Measurements from ENCODE around the gene SLIT3. TPM values are rescaled to one million over a fixed set of nuclear protein-coding genes. Genes with fewer than 3 reads are reported as not detected.

SLIT3 gene
- total RNA-seq, 2 donors from 2014 or later, result 6.6 to 6.7 TPM

- no peaks in the 10 kb centered on the region for H3K36me3 ChIP-seq (replicated peaks in 1 of 2; ENCODE audit: insufficient read depth in 1 of 2, low read depth in 2 of 2)
- no peaks in the 10 kb centered on the region for H3K4me1 ChIP-seq
- H3K9me3 ChIP-seq, result no peaks in the 10 kb centered on the region
- no peaks in the 10 kb centered on the region for H3K27me3 ChIP-seq
- DNase-seq, result no peak
- TF ChIP-seq POLR2A (IDR thresholded peaks at IDR 0.05) (no peak), CTCF (IDR thresholded peaks at IDR 0.05) (no peak)
- WGBS, 2 donors, result 72 to 81% methylated on average over 3 to 4 of the region's 4 CpGs
- no peak overlapping the region for H3K4me3 ChIP-seq
- H3K27ac ChIP-seq, result no peak overlapping the region
- ATAC-seq, result no peak
- intact Hi-C loops (cut with DNase I), result no loop called here
These were observed 609.0 kb downstream of the SLIT3 start for GRCh38 chr5:168691891-168692290.

DNA sequence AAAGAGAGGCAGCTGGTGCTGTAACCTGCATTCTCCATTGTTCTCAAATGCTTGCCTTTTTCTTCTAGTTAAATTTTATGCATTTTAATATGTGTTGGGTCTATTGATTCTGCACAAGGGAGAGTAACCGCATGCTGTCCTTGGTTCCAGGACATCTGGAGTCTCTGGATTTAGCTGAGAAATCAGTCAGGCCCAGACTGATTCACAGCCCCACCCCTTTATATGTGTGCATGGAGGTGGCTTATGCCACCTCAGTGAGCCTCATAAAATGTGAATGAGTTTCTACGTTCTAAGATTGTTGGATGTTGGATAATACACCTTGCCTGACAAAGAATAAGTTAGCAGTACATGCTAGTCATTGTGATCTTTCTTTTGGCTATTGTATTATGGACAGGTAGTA, 611.7 kb downstream of the SLIT3 start:
- no peak for TF ChIP-seq POLR2A (IDR thresholded peaks at IDR 0.05)
- no peak for TF ChIP-seq CTCF (IDR thresholded peaks at IDR 0.05)
- H3K27ac ChIP-seq, result no peak overlapping the region
- H3K4me3 ChIP-seq, result no peak overlapping the region
- ATAC-seq, result no peak
- H3K4me1 ChIP-seq, result no peaks in the 10 kb centered on the region
- no peaks in the 10 kb centered on the region for H3K27me3 ChIP-seq
- intact Hi-C loops (cut with DNase I), result no loop called here
- 63 to 64% methylated on average over 2 of the region's 2 CpGs for WGBS, 2 donors
- H3K9me3 ChIP-seq, result no peaks in the 10 kb centered on the region
- DNase-seq, result no peak
- no peaks in the 10 kb centered on the region for H3K36me3 ChIP-seq (replicated peaks in 1 of 2; ENCODE audit: insufficient read depth in 1 of 2, low read depth in 2 of 2)

GRCh38 chr5:168686837-168687236, 614.1 kb downstream of the SLIT3 start:
- no peaks in the 10 kb centered on the region for H3K27me3 ChIP-seq
- intact Hi-C loops (cut with DNase I), result no loop called here
- no peak for TF ChIP-seq CTCF (IDR thresholded peaks at IDR 0.05)
- no peak for TF ChIP-seq POLR2A (IDR thresholded peaks at IDR 0.05)
- H3K4me3 ChIP-seq, result no peak overlapping the region
- ATAC-seq, result no peak
- H3K4me1 ChIP-seq, result no peaks in the 10 kb centered on the region
- DNase-seq, result no peak
- no peaks in the 10 kb centered on the region for H3K36me3 ChIP-seq (replicated peaks in 1 of 2; ENCODE audit: insufficient read depth in 1 of 2, low read depth in 2 of 2)
- 81 to 90% methylated on average over 3 to 7 of the region's 7 CpGs for WGBS, 2 donors
- H3K9me3 ChIP-seq, result no peaks in the 10 kb centered on the region
- H3K27ac ChIP-seq, result no peak overlapping the region

DNA sequence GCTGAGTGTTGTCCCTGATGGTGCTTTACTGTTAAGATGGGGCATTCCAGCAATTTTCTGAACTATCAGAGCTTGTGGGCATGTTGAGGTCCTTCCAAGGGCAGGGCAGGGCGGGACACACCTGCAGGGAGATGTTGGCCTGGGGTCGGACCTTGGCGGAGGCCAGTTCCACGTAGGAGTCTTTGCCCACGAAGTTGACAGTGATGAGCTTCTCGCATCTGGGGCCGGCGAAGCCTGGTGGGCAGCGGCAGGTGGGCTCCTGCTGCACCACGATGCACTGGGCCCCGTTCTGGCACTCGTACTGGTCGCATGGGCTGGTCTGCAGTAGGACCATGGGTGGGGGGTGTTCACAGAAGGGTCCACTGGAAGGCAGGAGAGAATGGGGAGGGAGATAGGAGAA, 615.4 kb downstream of the SLIT3 start:
- H3K27ac ChIP-seq, result no peak overlapping the region
- no peak overlapping the region for H3K4me3 ChIP-seq
- TF ChIP-seq CTCF (IDR thresholded peaks at IDR 0.05), result no peak
- no peak for TF ChIP-seq POLR2A (IDR thresholded peaks at IDR 0.05)
- no peaks in the 10 kb centered on the region for H3K36me3 ChIP-seq (replicated peaks in 1 of 2; ENCODE audit: insufficient read depth in 1 of 2, low read depth in 2 of 2)
- no peak for DNase-seq
- no peaks in the 10 kb centered on the region for H3K27me3 ChIP-seq
- H3K4me1 ChIP-seq, result no peaks in the 10 kb centered on the region
- intact Hi-C loops (cut with DNase I), result no loop called here
- no peak for ATAC-seq
- 80 to 93% methylated on average over 8 to 13 of the region's 13 CpGs for WGBS, 2 donors
- H3K9me3 ChIP-seq, result no peaks in the 10 kb centered on the region

DNA sequence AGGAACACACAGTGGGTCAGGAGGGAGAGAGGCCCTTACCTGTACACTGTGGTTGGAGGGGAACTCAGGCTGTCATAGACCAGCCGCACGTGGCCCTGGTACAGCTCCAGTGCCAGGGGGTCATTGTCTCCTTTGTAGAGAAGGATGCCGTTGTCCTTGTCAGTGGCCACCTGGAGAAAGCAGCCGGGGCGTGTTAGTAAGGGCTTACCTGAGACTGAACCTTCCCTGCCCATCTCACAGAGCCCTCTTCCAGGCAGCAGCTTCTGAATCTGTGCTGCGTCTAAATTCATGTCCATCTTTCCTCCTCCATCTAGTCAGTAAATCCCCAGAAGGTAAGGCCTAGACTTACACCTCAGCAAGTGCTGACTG, 617.0 kb downstream of the SLIT3 start:
- no peaks in the 10 kb centered on the region for H3K4me1 ChIP-seq
- no peak overlapping the region for H3K27ac ChIP-seq
- intact Hi-C loops (cut with DNase I), result no loop called here
- no peaks in the 10 kb centered on the region for H3K36me3 ChIP-seq (replicated peaks in 1 of 2; ENCODE audit: insufficient read depth in 1 of 2, low read depth in 2 of 2)
- no peaks in the 10 kb centered on the region for H3K9me3 ChIP-seq
- ATAC-seq, result no peak
- H3K4me3 ChIP-seq, result no peak overlapping the region
- WGBS, 2 donors, result 87 to 88% methylated on average over 6 of the region's 6 CpGs
- TF ChIP-seq POLR2A (IDR thresholded peaks at IDR 0.05) (no peak), CTCF (IDR thresholded peaks at IDR 0.05) (no peak)
- DNase-seq, result no peak
- no peaks in the 10 kb centered on the region for H3K27me3 ChIP-seq
